ENCODE data around the gene CDCA3.

DNA sequence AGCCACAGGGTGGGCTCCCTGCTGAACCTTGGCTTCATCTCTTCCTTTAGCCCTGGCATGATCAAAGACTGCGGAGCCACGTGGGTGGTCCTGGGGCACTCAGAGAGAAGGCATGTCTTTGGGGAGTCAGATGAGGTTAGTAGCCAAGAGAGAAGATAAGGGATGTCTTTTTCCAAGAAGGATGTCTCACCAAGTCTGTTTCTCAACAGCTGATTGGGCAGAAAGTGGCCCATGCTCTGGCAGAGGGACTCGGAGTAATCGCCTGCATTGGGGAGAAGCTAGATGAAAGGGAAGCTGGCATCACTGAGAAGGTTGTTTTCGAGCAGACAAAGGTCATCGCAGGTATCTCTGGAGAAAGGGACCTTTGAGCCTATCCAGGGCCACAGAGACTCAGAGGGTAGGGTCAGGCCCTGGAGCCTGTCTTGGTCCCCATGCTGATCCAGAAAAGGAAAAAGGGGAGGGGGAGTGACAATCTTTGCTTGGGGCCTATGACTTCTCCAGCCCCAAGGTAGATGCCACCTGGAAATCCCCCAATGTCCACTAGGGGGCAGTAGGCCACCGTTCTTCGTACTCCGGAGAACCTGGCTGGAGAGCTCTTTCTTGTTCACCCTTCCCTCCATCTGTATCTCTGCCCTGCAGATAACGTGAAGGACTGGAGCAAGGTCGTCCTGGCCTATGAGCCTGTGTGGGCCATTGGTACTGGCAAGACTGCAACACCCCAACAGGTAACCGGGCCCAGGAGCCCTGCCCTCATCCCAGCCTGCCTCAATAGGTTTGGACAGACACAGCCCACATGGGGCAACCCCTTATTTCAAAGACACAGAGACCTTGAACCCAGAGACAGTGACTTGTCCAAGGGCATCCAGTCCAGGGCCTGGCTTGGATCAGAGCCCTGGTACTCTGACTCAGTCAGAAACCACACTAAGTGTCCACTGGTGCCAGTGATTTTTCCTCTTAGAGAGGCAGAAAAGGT, 18.2 kb upstream of the CDCA3 start:
- TF ChIP-seq, protein P1, sequence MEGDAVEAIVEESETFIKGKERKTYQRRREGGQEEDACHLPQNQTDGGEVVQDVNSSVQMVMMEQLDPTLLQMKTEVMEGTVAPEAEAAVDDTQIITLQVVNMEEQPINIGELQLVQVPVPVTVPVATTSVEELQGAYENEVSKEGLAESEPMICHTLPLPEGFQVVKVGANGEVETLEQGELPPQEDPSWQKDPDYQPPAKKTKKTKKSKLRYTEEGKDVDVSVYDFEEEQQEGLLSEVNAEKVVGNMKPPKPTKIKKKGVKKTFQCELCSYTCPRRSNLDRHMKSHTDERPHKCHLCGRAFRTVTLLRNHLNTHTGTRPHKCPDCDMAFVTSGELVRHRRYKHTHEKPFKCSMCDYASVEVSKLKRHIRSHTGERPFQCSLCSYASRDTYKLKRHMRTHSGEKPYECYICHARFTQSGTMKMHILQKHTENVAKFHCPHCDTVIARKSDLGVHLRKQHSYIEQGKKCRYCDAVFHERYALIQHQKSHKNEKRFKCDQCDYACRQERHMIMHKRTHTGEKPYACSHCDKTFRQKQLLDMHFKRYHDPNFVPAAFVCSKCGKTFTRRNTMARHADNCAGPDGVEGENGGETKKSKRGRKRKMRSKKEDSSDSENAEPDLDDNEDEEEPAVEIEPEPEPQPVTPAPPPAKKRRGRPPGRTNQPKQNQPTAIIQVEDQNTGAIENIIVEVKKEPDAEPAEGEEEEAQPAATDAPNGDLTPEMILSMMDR (conservative IDR thresholded peaks at IDR 0.05; ENCODE audit: low read depth, low read length), result peak; percentile 81
- no peak for TF ChIP-seq EZH2 (IDR thresholded peaks at IDR 0.05; ENCODE audit: borderline replicate concordance, low read depth, low read length, poor library complexity, severe bottlenecking)
